Esophagus (tissue), 2 donors: ENCODE measurements around the gene ADORA1. TPM values are rescaled to one million over a fixed set of nuclear protein-coding genes. Genes with fewer than 3 reads are reported as not detected.

ENCODE experiments used
- H3K27ac ChIP-seq, 2 donors: one replicate each; pipeline ENCODE4 v1.5.1; 2013; ENCODE audit warnings: low read depth in 2 of 2, mild to moderate bottlenecking in 2 of 2, inconsistent platforms in 1 of 2, low read length in 1 of 2, moderate library complexity in 1 of 2
- H3K27me3 ChIP-seq, 2 donors: one replicate each; pipeline ENCODE4 v1.6.1; 2013; ENCODE audit warnings: low read length in 2 of 2, control low read depth in 1 of 2, mild to moderate bottlenecking in 1 of 2; ENCODE audit not compliant: insufficient read depth in 2 of 2, control insufficient read depth in 1 of 2
- H3K36me3 ChIP-seq, 2 donors: one replicate each; pipeline ENCODE4 v1.6.1; 2013; ENCODE audit warnings: low read length in 1 of 2; ENCODE audit not compliant: control insufficient read depth in 2 of 2, insufficient read depth in 2 of 2
- H3K4me1 ChIP-seq, 2 donors: one replicate each; pipeline ENCODE4 v1.6.1; 2013; ENCODE audit warnings: low read length in 1 of 2; ENCODE audit not compliant: control insufficient read depth in 2 of 2, insufficient read depth in 2 of 2
- H3K4me3 ChIP-seq, 2 donors: one replicate each; pipeline ENCODE4 v1.5.1; 2013; ENCODE audit warnings: low read length in 2 of 2, mild to moderate bottlenecking in 2 of 2, low read depth in 1 of 2, moderate library complexity in 1 of 2
- H3K9me3 ChIP-seq, 2 donors: one replicate each; pipeline ENCODE4 v1.6.1; 2013; ENCODE audit warnings: mild to moderate bottlenecking in 2 of 2, low read depth in 1 of 2, low read length in 1 of 2, moderate library complexity in 1 of 2; ENCODE audit not compliant: control insufficient read depth in 2 of 2, insufficient read depth in 1 of 2
- WGBS, 2 donors: extraction: QIAGEN DNeasy Blood & Tissue Kit; methylation state at CpG; one replicate each; pipeline ENCODE4 v1.1.7; 2013; 5-methylcytosine and 5-hydroxymethylcytosine counted together
- polyA plus RNA-seq, 2 donors: library from polyadenylated mRNA; stranded (reverse); fragments of 200-250 nt; gene quantifications; one replicate each; pipeline ENCODE4 v1.2.3, GENCODE V29; 2013
- donor health status: healthy with polysubstance abuse.
- donor health status: Bipolar disorder and iron deficiency.

ADORA1 gene
- polyA plus RNA-seq, 2 donors, result 0.22 to 0.26 TPM

DNA sequence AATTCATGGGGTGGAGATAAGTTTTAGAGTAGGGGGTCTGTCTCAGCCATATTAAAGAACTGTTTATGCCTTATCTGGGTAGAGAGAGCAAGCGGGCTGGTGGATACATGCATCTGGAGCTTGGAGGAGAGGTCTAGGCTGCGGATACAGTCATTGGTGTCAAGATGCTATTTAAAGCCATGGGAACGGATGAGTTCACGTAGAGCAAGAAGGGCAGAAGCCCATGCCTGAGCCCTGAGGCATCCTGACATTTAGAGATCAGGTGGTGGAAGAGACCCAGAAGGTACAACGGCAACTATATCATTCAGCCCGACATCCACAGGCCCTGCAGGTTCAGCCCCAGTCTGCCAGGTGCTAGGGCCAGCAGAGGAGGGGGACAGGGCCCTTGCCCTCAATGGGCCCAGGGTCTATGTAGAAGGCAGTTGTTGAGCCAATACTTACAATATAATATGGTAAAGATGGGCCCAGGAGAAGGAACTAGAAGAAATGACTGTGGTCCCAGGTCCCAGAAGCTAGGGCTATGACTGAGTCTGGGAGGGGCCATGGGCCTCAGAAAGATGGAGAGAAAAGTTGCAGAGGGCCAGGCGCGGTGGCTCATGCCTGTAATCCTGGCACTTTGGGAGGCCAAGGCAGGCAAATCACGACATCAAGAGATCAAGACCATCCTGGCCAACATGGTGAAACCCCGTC is 74.1 kb downstream of the ADORA1 start:
- H3K9me3 ChIP-seq, result no peaks in the 10 kb centered on the region
- 87 to 90% methylated on average over 10 of the region's 10 CpGs for WGBS, 2 donors
- no peak overlapping the region for H3K27ac ChIP-seq
- H3K27me3 ChIP-seq, result no peaks in the 10 kb centered on the region
- H3K4me3 ChIP-seq, result no peak overlapping the region
- peaks cover 0 to 9% of the 10 kb centered on the region in 2 donors for H3K4me1 ChIP-seq
- no peaks in the 10 kb centered on the region for H3K36me3 ChIP-seq

DNA sequence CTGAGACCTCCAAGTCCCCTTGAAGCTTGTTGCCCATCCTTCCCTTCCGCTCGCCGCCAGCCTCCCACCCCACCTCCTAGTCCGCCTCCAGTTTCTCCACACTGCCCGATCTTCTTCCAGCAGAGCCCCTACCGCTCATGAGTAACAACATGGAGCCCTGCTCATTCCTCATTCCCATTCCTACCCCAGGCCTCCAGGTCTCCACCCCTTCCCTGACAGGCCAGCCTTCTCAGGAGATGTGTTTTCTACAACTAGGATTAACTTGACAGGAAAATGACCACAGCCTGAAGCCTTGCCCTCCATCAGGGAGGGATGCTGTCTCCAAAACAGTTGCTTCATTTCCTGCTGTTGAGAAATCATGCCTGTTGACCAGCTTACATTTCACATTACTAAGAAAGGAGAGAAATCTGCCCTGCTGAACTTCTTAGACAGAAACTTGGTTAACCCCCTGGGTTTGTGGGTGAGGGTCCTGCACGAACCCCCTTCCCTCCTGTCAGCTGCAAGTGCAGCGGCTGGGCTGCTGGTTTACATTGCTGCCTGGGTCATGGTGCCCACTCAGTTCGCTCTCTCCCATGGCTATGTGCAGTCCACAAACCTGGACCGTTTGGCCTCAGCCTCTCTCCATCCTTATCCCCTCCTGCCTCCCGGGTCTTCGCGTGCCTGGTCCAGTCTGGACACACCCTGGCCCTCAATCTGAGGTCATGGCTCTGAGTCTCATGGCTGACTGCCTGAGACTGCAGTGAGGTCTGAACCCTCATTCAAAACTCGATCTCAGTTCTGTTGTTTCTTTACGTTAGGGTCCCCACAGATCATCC is 75.1 kb downstream of the ADORA1 start:
- Histone ChIP-seq H3K36me3 (no peaks in the 10 kb centered on the region), H3K27ac (peak overlapping the region in 1 of 2 donors; percentile 72), H3K4me1 (peaks cover 0 to 9% of the 10 kb centered on the region in 2 donors), H3K4me3 (no peak overlapping the region), H3K9me3 (no peaks in the 10 kb centered on the region), H3K27me3 (no peaks in the 10 kb centered on the region)
- 76 to 80% methylated on average over 15 of the region's 15 CpGs for WGBS, 2 donors

DNA sequence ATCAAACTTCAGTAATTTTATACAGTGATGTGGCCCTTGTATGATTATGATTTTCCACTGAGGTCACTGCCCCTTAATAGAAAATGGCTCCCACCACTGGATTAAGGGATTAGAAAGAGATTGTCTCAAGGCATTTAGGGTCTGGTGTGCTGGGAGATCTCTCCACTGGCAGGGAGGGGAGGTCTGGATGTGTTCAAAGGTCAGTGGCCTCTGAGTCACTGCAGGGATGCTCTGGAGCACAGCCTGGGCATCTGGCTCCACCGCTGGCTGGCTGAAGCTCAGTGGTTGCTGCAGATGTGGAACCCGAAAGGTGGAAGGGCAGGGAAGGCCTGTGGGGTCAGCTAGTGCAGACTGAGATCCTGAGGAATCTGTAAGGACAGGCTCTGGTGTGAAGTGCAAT is 77.2 kb downstream of the ADORA1 start:
- Histone ChIP-seq H3K4me3 (no peak overlapping the region), H3K36me3 (no peaks in the 10 kb centered on the region), H3K27ac (no peak overlapping the region), H3K9me3 (no peaks in the 10 kb centered on the region), H3K27me3 (no peaks in the 10 kb centered on the region), H3K4me1 (peaks cover 0 to 2% of the 10 kb centered on the region in 2 donors)
- whole genome bisulfite sequencing, 2 donors, result 81 to 89% methylated on average over 2 of the region's 2 CpGs

DNA sequence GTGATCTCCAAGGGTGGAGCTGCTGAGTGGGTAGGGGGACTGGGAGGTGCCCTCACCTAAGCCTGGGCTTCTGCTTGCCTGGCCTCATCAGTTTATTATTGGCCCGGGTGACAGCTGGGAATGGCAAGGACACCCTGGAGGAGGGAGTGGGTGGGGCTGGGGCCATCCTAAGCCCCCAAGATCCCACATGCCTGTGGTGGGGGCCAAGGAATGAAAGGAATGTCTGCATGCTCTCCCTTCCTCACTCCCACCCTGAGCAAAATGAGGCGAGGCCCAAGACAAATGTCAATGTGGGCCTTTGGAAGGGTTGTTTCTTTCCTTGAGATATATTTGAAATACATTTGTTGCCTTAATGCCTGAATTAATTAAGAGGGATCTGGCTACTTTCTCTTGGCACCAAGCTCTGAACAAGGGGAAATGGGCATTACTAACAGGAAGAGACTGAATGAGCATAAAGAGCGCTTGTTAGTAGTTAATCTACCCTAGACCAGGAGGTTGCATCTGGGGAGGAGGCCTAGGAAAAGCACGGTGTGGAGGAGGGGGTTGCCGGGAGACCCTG is 78.7 kb downstream of the ADORA1 start:
- Histone ChIP-seq H3K4me3 (no peak overlapping the region), H3K27ac (no peak overlapping the region), H3K36me3 (no peaks in the 10 kb centered on the region), H3K27me3 (no peaks in the 10 kb centered on the region), H3K9me3 (no peaks in the 10 kb centered on the region), H3K4me1 (no peaks in the 10 kb centered on the region)
- WGBS, 2 donors, result 81 to 83% methylated on average over 5 of the region's 5 CpGs

DNA sequence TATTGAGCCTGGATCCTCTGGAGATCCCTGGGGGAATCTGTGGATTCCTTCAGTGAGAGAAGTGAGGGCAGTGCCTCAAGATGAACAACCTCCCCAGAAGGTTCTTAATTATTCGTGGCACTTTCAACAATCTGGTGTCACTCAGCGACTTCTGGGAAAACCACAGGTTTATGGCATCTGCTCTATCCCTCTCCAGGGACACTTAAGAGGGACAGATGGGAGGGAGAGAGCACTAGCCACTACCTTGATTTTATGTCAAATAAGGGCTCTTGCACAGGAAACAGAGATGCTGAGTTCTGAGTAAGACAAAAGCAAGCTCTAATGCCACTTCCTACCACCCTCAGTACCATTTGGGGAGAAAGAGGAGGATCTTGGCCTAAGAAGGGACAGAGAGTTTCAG is 80.2 kb downstream of the ADORA1 start:
- Histone ChIP-seq H3K27ac (no peak overlapping the region), H3K36me3 (no peaks in the 10 kb centered on the region), H3K4me1 (no peaks in the 10 kb centered on the region), H3K9me3 (no peaks in the 10 kb centered on the region), H3K4me3 (no peak overlapping the region), H3K27me3 (no peaks in the 10 kb centered on the region)
- 85 to 88% methylated on average over 2 of the region's 2 CpGs for WGBS, 2 donors

DNA sequence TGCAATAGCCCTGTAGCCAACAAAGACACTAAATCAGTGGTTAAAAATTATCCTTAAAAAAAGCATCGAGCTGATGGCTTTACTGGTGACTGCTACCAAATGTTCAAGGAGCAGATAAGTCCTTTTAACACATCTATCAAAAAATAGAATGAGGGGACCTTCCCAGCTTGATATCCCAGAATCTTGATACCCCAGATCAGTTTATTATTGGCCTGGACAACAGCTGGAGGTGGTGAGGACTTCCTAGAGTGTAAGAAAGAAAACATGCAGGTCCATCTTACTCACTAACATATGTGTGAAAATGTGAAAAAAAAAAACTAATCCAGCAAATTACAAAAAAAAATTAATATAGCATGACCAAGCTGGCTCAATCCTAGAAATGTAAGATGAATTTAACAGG is 80.7 kb downstream of the ADORA1 start:
- Histone ChIP-seq H3K27me3 (no peaks in the 10 kb centered on the region), H3K27ac (no peak overlapping the region), H3K4me1 (no peaks in the 10 kb centered on the region), H3K36me3 (no peaks in the 10 kb centered on the region), H3K4me3 (no peak overlapping the region), H3K9me3 (no peaks in the 10 kb centered on the region)
- WGBS, 2 donors, result 83 to 91% methylated on average over 1 of the region's 1 CpG

DNA sequence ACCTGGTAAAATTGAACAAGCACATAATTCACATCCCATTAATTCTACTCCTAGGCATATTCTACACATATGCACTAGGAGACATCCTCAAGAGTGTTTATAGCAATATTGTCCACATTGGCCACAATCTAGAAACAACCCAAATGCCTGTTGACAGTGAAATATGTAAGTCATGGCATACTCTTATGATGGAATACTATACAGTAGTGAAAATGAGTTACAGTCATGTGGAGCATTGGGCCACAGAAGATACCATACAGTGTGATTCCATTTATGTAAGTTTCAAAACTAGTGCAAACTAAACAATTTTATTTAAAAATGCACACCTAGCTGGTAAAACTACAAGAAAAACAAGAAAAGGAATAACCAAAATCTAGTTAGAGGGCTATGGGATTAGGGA is 82.8 kb downstream of the ADORA1 start:
- Histone ChIP-seq H3K4me3 (no peak overlapping the region), H3K36me3 (no peaks in the 10 kb centered on the region), H3K27me3 (no peaks in the 10 kb centered on the region), H3K27ac (no peak overlapping the region), H3K4me1 (no peaks in the 10 kb centered on the region), H3K9me3 (no peaks in the 10 kb centered on the region)

DNA sequence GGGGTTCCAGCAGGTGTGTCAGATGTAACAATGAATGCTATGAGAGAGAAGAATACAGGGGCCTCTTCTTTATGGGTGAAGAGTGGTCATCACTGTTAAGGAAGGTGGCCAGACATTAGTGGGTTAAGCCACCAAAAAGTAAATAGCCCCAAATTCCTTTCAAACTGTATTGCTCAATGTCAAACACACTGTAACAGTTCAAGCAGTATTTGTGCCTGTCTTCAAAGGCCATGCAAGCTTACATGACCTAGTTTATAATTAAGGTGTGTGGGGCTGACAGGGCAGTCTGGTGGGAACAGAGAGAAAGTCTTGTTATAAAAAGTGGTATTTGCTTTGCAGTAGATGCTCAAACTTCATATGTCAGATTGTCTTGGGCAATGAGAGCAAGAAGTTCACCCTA is 83.5 kb downstream of the ADORA1 start:
- Histone ChIP-seq H3K27ac (no peak overlapping the region), H3K4me1 (no peaks in the 10 kb centered on the region), H3K9me3 (no peaks in the 10 kb centered on the region), H3K36me3 (no peaks in the 10 kb centered on the region), H3K4me3 (no peak overlapping the region), H3K27me3 (no peaks in the 10 kb centered on the region)

DNA sequence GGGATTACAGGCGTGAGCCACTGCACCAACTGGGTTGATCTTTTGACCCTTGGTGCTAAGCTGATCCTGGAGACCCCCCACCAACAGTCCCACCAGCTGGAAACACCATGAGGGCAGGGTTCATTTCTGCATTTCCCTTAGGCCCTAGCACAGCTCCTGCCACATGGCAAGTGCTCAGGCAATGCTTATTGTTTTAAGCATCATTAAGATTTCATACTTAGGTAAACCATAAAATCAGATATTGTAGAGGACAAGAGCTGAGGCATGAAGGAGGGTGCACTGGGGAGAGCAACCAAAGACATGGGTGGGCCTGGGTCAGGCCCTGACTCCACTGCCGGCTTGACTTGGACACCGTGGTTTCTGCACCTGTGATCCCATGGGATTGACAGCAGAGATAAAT is 84.3 kb downstream of the ADORA1 start:
- no peaks in the 10 kb centered on the region for H3K36me3 ChIP-seq
- no peak overlapping the region for H3K4me3 ChIP-seq
- H3K4me1 ChIP-seq, result no peaks in the 10 kb centered on the region
- H3K27me3 ChIP-seq, result no peaks in the 10 kb centered on the region
- WGBS, 2 donors, result 85 to 93% methylated on average over 3 of the region's 3 CpGs
- H3K9me3 ChIP-seq, result no peaks in the 10 kb centered on the region
- no peak overlapping the region for H3K27ac ChIP-seq
